ENCODE measurements around the gene HOXD9. TPM values are rescaled to one million over a fixed set of nuclear protein-coding genes. Genes with fewer than 3 reads are reported as not detected.

The HOXD9 gene
- total RNA-seq, 2 experiments from 2014 or later = not detected

DNA sequence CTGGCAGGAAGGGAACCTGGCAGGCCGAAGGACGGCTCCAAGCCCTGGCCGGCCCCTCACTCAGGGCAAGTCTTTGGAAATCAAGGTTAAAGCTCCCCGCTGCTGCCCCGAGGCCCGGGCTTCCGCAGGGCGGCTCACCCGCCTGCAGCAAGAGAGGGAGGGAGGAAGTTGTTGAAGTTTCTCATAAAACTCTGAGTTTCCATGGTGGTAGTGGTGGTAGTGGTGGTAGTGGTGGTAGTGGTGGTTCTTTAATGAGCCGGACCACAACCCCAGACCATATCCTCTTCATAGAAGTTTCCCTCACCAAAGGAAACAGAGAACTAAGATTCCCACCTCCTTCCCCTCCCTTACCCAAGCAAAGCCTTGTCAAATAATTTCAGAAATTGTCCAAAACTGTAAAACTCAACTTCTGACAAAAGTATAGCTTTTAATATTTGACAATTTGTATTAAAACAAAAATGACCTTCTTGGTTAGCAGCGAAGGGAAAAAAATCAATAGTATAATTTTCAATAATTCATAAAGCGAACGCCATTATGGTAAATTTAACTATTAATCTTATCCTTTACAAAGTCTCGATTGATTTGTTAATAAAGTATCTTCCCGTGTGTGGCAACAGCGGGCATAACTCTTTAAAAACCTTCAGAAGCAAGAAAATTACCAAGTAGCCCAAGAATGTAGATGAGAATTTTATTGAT lies 7.4 kb upstream of the HOXD9 start:
- peaks cover 88% of the 10 kb centered on the region for H3K27me3 Mint-ChIP-seq
- no peaks in the 10 kb centered on the region for H3K36me3 Mint-ChIP-seq (ENCODE audit: low read depth)
- intact Hi-C loops (cut with micrococcal nuclease) = no loop called here
- ATAC-seq = no peak
- TF ChIP-seq, protein P1, sequence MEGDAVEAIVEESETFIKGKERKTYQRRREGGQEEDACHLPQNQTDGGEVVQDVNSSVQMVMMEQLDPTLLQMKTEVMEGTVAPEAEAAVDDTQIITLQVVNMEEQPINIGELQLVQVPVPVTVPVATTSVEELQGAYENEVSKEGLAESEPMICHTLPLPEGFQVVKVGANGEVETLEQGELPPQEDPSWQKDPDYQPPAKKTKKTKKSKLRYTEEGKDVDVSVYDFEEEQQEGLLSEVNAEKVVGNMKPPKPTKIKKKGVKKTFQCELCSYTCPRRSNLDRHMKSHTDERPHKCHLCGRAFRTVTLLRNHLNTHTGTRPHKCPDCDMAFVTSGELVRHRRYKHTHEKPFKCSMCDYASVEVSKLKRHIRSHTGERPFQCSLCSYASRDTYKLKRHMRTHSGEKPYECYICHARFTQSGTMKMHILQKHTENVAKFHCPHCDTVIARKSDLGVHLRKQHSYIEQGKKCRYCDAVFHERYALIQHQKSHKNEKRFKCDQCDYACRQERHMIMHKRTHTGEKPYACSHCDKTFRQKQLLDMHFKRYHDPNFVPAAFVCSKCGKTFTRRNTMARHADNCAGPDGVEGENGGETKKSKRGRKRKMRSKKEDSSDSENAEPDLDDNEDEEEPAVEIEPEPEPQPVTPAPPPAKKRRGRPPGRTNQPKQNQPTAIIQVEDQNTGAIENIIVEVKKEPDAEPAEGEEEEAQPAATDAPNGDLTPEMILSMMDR (IDR thresholded peaks at IDR 0.05) = no peak
- H3K9me3 Mint-ChIP-seq = peaks cover 6% of the 10 kb centered on the region
- H3K4me3 Mint-ChIP-seq = no peak overlapping the region
- CTCF ChIA-PET = interaction anchor here (1.3 to 5.2 kb wide), 2 partner anchors 12 to 16 kb away, joined by 3 to 28 read pairs; no protein-coding TSS in a partner anchor
- peaks cover 7% of the 10 kb centered on the region for H3K4me1 Mint-ChIP-seq (ENCODE audit: low read depth)
- POLR2A ChIA-PET = interaction anchor here (0.6 to 0.8 kb wide), 2 partner anchors 14 to 79 kb away, joined by 3 read pairs; no protein-coding TSS in a partner anchor
- H3K27ac Mint-ChIP-seq = no peak overlapping the region
- DNase-seq = no peak

DNA sequence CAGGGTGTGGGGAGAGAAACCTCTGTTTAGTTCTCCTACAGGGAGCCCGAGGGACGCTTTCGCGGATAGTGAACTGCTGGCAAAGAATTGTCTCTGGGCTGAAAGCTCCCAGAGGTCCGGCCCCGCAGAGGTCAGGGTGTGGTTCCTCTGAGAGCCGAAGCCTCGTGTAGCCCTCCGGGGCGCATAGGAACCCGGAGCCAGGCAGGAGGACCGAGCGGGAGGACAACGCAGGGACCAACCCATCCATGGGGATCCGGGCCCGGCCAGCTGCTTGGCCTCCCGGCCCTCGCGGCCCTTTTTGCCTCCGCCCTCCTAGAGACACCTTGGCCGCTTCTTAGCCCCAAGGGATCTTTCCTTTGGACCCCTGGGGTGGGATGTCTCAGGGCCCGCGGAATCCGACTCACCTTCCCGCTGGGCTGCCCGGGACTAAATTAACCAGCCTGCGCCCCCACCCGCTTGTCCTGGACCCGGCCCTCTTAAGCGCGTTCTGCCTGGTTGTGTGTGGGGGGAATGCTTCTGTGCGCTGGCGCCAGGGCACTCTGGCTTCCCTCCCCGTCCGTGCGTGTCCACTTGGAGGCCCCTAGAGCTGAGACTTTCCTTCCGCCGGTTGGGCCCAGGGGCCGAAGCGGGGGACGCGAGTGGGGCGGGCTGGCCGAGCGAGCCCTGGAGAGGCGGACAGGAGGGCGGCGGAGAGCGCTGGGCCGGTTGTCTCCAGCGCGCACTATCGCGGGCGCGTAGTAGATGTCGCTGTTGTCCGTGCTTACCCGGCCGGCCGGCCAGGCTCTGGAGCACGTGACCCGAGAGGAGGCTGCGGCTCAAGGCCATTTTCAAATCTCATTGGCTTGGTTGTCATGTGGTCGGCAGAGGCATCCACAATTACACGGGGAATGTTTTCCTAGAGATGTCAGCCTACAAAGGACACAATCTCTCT lies 6.4 kb upstream of the HOXD9 start, which contains the start of gene HOXD10:
TSS of gene HOXD10 (plus strand) at position 896 of the 931 bp plus-strand sequence. CDS start 56 bp downstream, outside the sequence.
- no peaks in the 10 kb centered on the region for H3K36me3 Mint-ChIP-seq (ENCODE audit: low read depth)
- intact Hi-C loops (cut with micrococcal nuclease) = no loop called here

DNA sequence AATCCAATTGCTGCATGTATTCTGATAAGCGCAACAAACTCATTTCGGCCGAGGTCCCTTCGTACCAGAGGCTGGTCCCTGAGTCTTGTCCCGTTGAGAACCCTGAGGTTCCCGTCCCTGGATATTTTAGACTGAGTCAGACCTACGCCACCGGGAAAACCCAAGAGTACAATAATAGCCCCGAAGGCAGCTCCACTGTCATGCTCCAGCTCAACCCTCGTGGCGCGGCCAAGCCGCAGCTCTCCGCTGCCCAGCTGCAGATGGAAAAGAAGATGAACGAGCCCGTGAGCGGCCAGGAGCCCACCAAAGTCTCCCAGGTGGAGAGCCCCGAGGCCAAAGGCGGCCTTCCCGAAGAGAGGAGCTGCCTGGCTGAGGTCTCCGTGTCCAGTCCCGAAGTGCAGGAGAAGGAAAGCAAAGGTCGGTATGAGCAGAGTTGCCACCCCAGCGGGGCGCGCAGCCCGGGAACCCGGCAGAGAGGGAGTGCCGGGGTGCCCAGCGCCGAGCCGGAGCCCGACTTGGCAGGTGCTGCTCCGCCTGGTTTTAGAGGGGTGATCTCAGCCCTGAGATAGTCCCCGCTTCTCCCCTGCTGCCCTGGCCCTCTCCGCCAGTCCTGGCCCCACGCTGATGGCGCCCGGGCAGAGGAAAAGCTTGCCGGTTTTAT lies 5.2 kb upstream of the HOXD9 start:
- no peak overlapping the region for H3K4me3 Mint-ChIP-seq
- no peaks in the 10 kb centered on the region for H3K36me3 Mint-ChIP-seq (ENCODE audit: low read depth)
- H3K4me1 Mint-ChIP-seq (ENCODE audit: low read depth) = peaks cover 4% of the 10 kb centered on the region
- ChIA-PET POLR2A (no interaction called here), CTCF (interaction anchor here (1.0 to 5.2 kb wide), 2 partner anchors 9 to 1031 kb away, joined by 3 to 28 read pairs; no protein-coding TSS in a partner anchor)
- peaks cover 82% of the 10 kb centered on the region for H3K27me3 Mint-ChIP-seq
- H3K9me3 Mint-ChIP-seq = peaks cover 6% of the 10 kb centered on the region
- H3K27ac Mint-ChIP-seq = no peak overlapping the region
- TF ChIP-seq, protein P1 (IDR thresholded peaks at IDR 0.05) = no peak
- intact Hi-C loops (cut with micrococcal nuclease) = no loop called here
- ATAC-seq (no peak), DNase-seq (no peak)

More for the DNA sequence above, 6.4 kb upstream of the HOXD9 start, which contains the start of gene HOXD10:
- no peak within 1 kb of the TSS for H3K27ac Mint-ChIP-seq
- H3K4me1 Mint-ChIP-seq (ENCODE audit: low read depth) = peaks cover 5% of the 10 kb centered on the region
- TF ChIP-seq, protein P1 (IDR thresholded peaks at IDR 0.05) = no peak
- peaks cover 89% of the 10 kb centered on the region for H3K27me3 Mint-ChIP-seq
- H3K9me3 Mint-ChIP-seq = peaks cover 6% of the 10 kb centered on the region
- ChIA-PET CTCF (interaction anchor here (5.2 kb wide), 1 partner anchor 11 kb away, joined by 28 read pairs; no protein-coding TSS in a partner anchor), POLR2A (no interaction called here)
- DNase-seq (no peak), ATAC-seq (no peak)
- H3K4me3 Mint-ChIP-seq = no peak within 1 kb of the TSS

DNA sequence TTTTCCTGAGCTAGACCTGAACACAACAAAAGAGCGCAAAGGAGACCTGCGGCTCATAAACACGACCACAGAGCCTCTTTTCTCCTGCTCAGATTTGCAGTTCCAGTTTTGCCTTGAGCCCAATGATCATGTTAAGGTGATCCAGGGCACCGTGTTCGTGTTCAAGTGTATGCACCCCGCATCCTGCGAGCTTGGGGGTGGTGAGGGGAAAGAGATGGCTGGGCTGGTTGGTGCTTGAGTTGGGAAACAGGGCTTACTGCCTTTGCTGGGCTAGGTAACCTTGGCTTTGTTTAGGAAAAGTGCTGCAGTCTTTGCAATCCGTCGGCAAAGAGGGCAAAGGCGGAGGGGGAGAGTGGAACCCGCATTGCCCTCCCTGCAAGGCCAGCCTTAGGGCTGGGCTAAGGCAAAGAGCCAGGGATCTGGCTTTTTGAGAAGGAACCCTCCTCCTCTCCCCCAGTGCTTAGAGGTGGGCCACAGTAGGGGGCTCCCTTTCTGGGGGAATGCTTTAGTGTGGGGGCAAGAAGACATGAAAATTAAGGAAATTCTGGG lies 4.6 kb upstream of the HOXD9 start:
- intact Hi-C loops (cut with micrococcal nuclease) = no loop called here
- Mint-ChIP-seq H3K36me3 (ENCODE audit: low read depth) (no peaks in the 10 kb centered on the region), H3K4me1 (ENCODE audit: low read depth) (peaks cover 5% of the 10 kb centered on the region), H3K27me3 (peaks cover 79% of the 10 kb centered on the region), H3K27ac (no peak overlapping the region), H3K9me3 (peaks cover 6% of the 10 kb centered on the region), H3K4me3 (no peak overlapping the region)
- ChIA-PET CTCF (interaction anchor here (1.0 to 5.2 kb wide), 3 partner anchors 9 to 1031 kb away, joined by 3 to 28 read pairs (median 3); no protein-coding TSS in a partner anchor), POLR2A (no interaction called here)
- no peak for DNase-seq
- no peak for ATAC-seq
- TF ChIP-seq, protein P1 (IDR thresholded peaks at IDR 0.05) = no peak
